ENCODE data around the gene DYRK1A.

- TF ChIP-seq RAD21 (conservative IDR thresholded peaks at IDR 0.05) (no peak), TAF1 (IDR thresholded peaks at IDR 0.05; ENCODE audit: low read depth) (no peak), SMC3 (conservative IDR thresholded peaks at IDR 0.05; ENCODE audit: poor library complexity) (no peak), POLR2AphosphoS5 (IDR thresholded peaks at IDR 0.05) (no peak), EZH2 (IDR thresholded peaks at IDR 0.05; ENCODE audit: borderline replicate concordance, insufficient read depth, low read length, poor library complexity, severe bottlenecking) (no peak)
- TF ChIP-seq, protein P1, sequence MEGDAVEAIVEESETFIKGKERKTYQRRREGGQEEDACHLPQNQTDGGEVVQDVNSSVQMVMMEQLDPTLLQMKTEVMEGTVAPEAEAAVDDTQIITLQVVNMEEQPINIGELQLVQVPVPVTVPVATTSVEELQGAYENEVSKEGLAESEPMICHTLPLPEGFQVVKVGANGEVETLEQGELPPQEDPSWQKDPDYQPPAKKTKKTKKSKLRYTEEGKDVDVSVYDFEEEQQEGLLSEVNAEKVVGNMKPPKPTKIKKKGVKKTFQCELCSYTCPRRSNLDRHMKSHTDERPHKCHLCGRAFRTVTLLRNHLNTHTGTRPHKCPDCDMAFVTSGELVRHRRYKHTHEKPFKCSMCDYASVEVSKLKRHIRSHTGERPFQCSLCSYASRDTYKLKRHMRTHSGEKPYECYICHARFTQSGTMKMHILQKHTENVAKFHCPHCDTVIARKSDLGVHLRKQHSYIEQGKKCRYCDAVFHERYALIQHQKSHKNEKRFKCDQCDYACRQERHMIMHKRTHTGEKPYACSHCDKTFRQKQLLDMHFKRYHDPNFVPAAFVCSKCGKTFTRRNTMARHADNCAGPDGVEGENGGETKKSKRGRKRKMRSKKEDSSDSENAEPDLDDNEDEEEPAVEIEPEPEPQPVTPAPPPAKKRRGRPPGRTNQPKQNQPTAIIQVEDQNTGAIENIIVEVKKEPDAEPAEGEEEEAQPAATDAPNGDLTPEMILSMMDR (IDR thresholded peaks at IDR 0.05; ENCODE audit: poor library complexity, severe bottlenecking), result no peak
- TF ChIP-seq, protein P2, sequence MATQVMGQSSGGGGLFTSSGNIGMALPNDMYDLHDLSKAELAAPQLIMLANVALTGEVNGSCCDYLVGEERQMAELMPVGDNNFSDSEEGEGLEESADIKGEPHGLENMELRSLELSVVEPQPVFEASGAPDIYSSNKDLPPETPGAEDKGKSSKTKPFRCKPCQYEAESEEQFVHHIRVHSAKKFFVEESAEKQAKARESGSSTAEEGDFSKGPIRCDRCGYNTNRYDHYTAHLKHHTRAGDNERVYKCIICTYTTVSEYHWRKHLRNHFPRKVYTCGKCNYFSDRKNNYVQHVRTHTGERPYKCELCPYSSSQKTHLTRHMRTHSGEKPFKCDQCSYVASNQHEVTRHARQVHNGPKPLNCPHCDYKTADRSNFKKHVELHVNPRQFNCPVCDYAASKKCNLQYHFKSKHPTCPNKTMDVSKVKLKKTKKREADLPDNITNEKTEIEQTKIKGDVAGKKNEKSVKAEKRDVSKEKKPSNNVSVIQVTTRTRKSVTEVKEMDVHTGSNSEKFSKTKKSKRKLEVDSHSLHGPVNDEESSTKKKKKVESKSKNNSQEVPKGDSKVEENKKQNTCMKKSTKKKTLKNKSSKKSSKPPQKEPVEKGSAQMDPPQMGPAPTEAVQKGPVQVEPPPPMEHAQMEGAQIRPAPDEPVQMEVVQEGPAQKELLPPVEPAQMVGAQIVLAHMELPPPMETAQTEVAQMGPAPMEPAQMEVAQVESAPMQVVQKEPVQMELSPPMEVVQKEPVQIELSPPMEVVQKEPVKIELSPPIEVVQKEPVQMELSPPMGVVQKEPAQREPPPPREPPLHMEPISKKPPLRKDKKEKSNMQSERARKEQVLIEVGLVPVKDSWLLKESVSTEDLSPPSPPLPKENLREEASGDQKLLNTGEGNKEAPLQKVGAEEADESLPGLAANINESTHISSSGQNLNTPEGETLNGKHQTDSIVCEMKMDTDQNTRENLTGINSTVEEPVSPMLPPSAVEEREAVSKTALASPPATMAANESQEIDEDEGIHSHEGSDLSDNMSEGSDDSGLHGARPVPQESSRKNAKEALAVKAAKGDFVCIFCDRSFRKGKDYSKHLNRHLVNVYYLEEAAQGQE (IDR thresholded peaks at IDR 0.05; ENCODE audit: borderline replicate concordance), result no peak
Observed at GRCh38 chr21:37472581-37472980, 106.0 kb downstream of the DYRK1A start.
